Measurements from ENCODE around the gene SMIM23. TPM values are rescaled to one million over a fixed set of nuclear protein-coding genes. Genes with fewer than 3 reads are reported as not detected.

SMIM23 gene
- total RNA-seq, 1 experiment from 2014 or later = not detected

GRCh38 chr5:171808453-171808852 lies 22.8 kb downstream of the SMIM23 start:
- Histone ChIP-seq H3K9me3 (ENCODE audit: insufficient read depth, low read depth) (no peaks in the 10 kb centered on the region), H3K9me2 (ENCODE audit: insufficient read depth) (no peaks in the 10 kb centered on the region), H3K4me1 (replicated peaks; ENCODE audit: insufficient read depth) (peaks cover 19% of the 10 kb centered on the region), H3K79me2 (ENCODE audit: low read depth) (no peaks in the 10 kb centered on the region), H2AFZ (no peak overlapping the region), H3K27ac (no peak overlapping the region), H3K27me3 (ENCODE audit: insufficient read depth, low read depth) (no peaks in the 10 kb centered on the region; the same call in 1 of the 2 replicates), H3K4me2 (no peak overlapping the region), H3K36me3 (ENCODE audit: low read depth) (no peaks in the 10 kb centered on the region), H4K20me1 (ENCODE audit: insufficient read depth) (no peaks in the 10 kb centered on the region), H3K4me3 (no peak overlapping the region), H3F3A (ENCODE audit: insufficient read depth, low read depth) (0 out of 2 replicates have a peak, but pooled peaks cover 6% of the 10 kb centered on the region)
- DNase-seq = no peak
- ChIA-PET CTCF (no interaction called here), POLR2A (ENCODE audit: unreplicated experiment) (no interaction called here)
- intact Hi-C loops (cut with micrococcal nuclease; ENCODE audit: unreplicated experiment) = no loop called here
- no TSS peak for BruUV-seq (replicated peaks)
- no peak for TF ChIP-seq EZH2 (IDR thresholded peaks at IDR 0.05; ENCODE audit: low read depth)
- no peak for TF ChIP-seq CTCF (conservative IDR thresholded peaks at IDR 0.05)

GRCh38 chr5:171808951-171809350 lies 23.3 kb downstream of the SMIM23 start:
- Histone ChIP-seq H4K20me1 (ENCODE audit: insufficient read depth) (no peaks in the 10 kb centered on the region), H3K9me3 (ENCODE audit: insufficient read depth, low read depth) (no peaks in the 10 kb centered on the region), H3K27ac (no peak overlapping the region), H3K4me2 (no peak overlapping the region), H2AFZ (no peak overlapping the region), H3K4me1 (replicated peaks; ENCODE audit: insufficient read depth) (peaks cover 19% of the 10 kb centered on the region), H3K27me3 (ENCODE audit: insufficient read depth, low read depth) (no peaks in the 10 kb centered on the region; the same call in 1 of the 2 replicates), H3K9me2 (ENCODE audit: insufficient read depth) (no peaks in the 10 kb centered on the region), H3F3A (ENCODE audit: insufficient read depth, low read depth) (0 out of 2 replicates have a peak, but pooled peaks cover 6% of the 10 kb centered on the region), H3K79me2 (ENCODE audit: low read depth) (no peaks in the 10 kb centered on the region), H3K4me3 (no peak overlapping the region), H3K36me3 (ENCODE audit: low read depth) (no peaks in the 10 kb centered on the region)
- ChIA-PET CTCF (no interaction called here), POLR2A (ENCODE audit: unreplicated experiment) (no interaction called here)
- no TSS peak for BruUV-seq (replicated peaks)
- TF ChIP-seq CTCF (conservative IDR thresholded peaks at IDR 0.05) (no peak), EZH2 (IDR thresholded peaks at IDR 0.05; ENCODE audit: low read depth) (no peak)
- intact Hi-C loops (cut with micrococcal nuclease; ENCODE audit: unreplicated experiment) = no loop called here
- no peak for DNase-seq

GRCh38 chr5:171810227-171810626 lies 24.6 kb downstream of the SMIM23 start:
- Histone ChIP-seq H3F3A (ENCODE audit: insufficient read depth, low read depth) (0 out of 2 replicates have a peak, but pooled peaks cover 6% of the 10 kb centered on the region), H2AFZ (no peak overlapping the region), H3K9me2 (ENCODE audit: insufficient read depth) (no peaks in the 10 kb centered on the region), H3K36me3 (ENCODE audit: low read depth) (no peaks in the 10 kb centered on the region), H3K4me3 (no peak overlapping the region), H3K27me3 (ENCODE audit: insufficient read depth, low read depth) (no peaks in the 10 kb centered on the region; the same call in 1 of the 2 replicates), H4K20me1 (ENCODE audit: insufficient read depth) (no peaks in the 10 kb centered on the region), H3K9me3 (ENCODE audit: insufficient read depth, low read depth) (no peaks in the 10 kb centered on the region), H3K4me1 (replicated peaks; ENCODE audit: insufficient read depth) (peaks cover 19% of the 10 kb centered on the region), H3K27ac (no peak overlapping the region), H3K4me2 (no peak overlapping the region), H3K79me2 (ENCODE audit: low read depth) (no peaks in the 10 kb centered on the region)
- ChIA-PET CTCF (no interaction called here), POLR2A (ENCODE audit: unreplicated experiment) (no interaction called here)
- DNase-seq = no peak
- no TSS peak for BruUV-seq (replicated peaks)
- intact Hi-C loops (cut with micrococcal nuclease; ENCODE audit: unreplicated experiment) = no loop called here
- TF ChIP-seq EZH2 (IDR thresholded peaks at IDR 0.05; ENCODE audit: low read depth) = no peak
- no peak for TF ChIP-seq CTCF (conservative IDR thresholded peaks at IDR 0.05)
